HG03280 (cell line): Measurements from ENCODE around the gene PTPN13.
"Not testable (repeated sequence)": the region's sequence is repeated elsewhere in the genome, so short reads cannot be mapped to it uniquely, and the experiment has no call there.

ENCODE experiments used
- ATAC-seq: cut with Tn5 transposase; IDR thresholded peaks from one replicate; pipeline ENCODE4 v1.9.1; 2021; ENCODE audit warnings: mild to moderate bottlenecking, moderate library complexity; ENCODE audit not compliant: unreplicated experiment

Gene PTPN13

GRCh38 chr4:86641516-86642090, 47.5 kb downstream of the PTPN13 start:
- no peak for ATAC-seq

GRCh38 chr4:86644892-86645291, 50.8 kb downstream of the PTPN13 start:
- no peak for ATAC-seq

GRCh38 chr4:86652332-86652932, 58.3 kb downstream of the PTPN13 start:
- ATAC-seq: no peak

- no peak for ATAC-seq
These were observed 59.2 kb downstream of the PTPN13 start for GRCh38 chr4:86653237-86653865.

- not testable (repeated sequence) for ATAC-seq
These were observed 62.7 kb downstream of the PTPN13 start for GRCh38 chr4:86656781-86657180.

- no peak for ATAC-seq
These were observed 63.3 kb downstream of the PTPN13 start for GRCh38 chr4:86657382-86657781.

GRCh38 chr4:86657910-86658309, 63.8 kb downstream of the PTPN13 start:
- ATAC-seq: no peak

- ATAC-seq: no peak
These were observed 66.3 kb downstream of the PTPN13 start for GRCh38 chr4:86660401-86660800.

GRCh38 chr4:86661006-86661405, 66.9 kb downstream of the PTPN13 start:
- ATAC-seq: no peak

- no peak for ATAC-seq
These were observed 67.3 kb downstream of the PTPN13 start for GRCh38 chr4:86661418-86661817.

GRCh38 chr4:86664959-86665358, 70.8 kb downstream of the PTPN13 start:
- ATAC-seq: no peak

- ATAC-seq: no peak
These were observed 76.2 kb downstream of the PTPN13 start for GRCh38 chr4:86670298-86670697.

- no peak for ATAC-seq
These were observed 76.6 kb downstream of the PTPN13 start for GRCh38 chr4:86670756-86671155.

GRCh38 chr4:86675548-86675947, 81.4 kb downstream of the PTPN13 start:
- ATAC-seq: no peak

GRCh38 chr4:86678796-86679195, 84.7 kb downstream of the PTPN13 start:
- ATAC-seq: no peak

GRCh38 chr4:86679441-86679840, 85.3 kb downstream of the PTPN13 start:
- ATAC-seq: no peak

- ATAC-seq: no peak
These were observed 89.1 kb downstream of the PTPN13 start for GRCh38 chr4:86683167-86683566.

- no peak for ATAC-seq
These were observed 89.9 kb downstream of the PTPN13 start for GRCh38 chr4:86683983-86684382.

- no peak for ATAC-seq
These were observed 91.3 kb downstream of the PTPN13 start for GRCh38 chr4:86685401-86685800.

GRCh38 chr4:86686741-86687140, 92.6 kb downstream of the PTPN13 start:
- no peak for ATAC-seq

GRCh38 chr4:86688026-86688425, 93.9 kb downstream of the PTPN13 start:
- no peak for ATAC-seq

GRCh38 chr4:86704601-86705000, 110.5 kb downstream of the PTPN13 start:
- no peak for ATAC-seq
